ENCODE measurements around the gene CYP27B1.

DNA sequence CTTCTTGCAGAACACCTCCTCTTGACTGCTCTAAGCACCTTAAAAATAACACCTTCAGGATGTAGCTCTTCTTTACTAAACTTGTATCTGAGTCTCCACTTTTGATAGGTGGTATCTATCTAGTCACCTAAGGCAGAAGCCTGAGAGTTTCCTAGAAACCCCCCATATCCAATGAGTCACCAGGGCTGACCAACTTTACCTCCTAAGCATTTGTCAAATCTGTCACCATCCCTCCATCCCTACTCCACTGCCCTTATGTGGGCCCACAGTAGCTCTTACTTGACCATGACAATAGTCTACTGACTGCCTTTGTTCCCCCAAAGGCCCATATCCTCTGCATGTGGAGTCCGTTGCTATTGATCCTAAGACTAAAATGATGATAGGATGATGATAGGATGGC lies 35.7 kb upstream of the CYP27B1 start:
- TF ChIP-seq EP300 (IDR thresholded peaks at IDR 0.05; ENCODE audit: borderline replicate concordance) (no peak), TAF1 (IDR thresholded peaks at IDR 0.05; ENCODE audit: low read depth) (no peak), FOXM1 (IDR thresholded peaks at IDR 0.05; ENCODE audit: borderline replicate concordance, low read depth) (no peak), RAD21 (IDR thresholded peaks at IDR 0.05; ENCODE audit: low read depth) (no peak), NFIC (IDR thresholded peaks at IDR 0.05) (no peak)
- TF ChIP-seq, protein P1, sequence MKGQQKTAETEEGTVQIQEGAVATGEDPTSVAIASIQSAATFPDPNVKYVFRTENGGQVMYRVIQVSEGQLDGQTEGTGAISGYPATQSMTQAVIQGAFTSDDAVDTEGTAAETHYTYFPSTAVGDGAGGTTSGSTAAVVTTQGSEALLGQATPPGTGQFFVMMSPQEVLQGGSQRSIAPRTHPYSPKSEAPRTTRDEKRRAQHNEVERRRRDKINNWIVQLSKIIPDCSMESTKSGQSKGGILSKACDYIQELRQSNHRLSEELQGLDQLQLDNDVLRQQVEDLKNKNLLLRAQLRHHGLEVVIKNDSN (IDR thresholded peaks at IDR 0.05), result no peak
- TF ChIP-seq, protein P2, sequence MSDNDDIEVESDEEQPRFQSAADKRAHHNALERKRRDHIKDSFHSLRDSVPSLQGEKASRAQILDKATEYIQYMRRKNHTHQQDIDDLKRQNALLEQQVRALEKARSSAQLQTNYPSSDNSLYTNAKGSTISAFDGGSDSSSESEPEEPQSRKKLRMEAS (IDR thresholded peaks at IDR 0.05), result no peak

Measured in Ishikawa (cell line).